Esophagus (tissue), 2 donors: ENCODE data around the gene NFIX. TPM values are rescaled to one million over a fixed set of nuclear protein-coding genes. Genes with fewer than 3 reads are reported as not detected.

Source experiments
- H3K27ac ChIP-seq, 2 donors: one replicate each; pipeline ENCODE4 v1.5.1; 2013; ENCODE audit warnings: low read depth in 2 of 2, mild to moderate bottlenecking in 2 of 2, inconsistent platforms in 1 of 2, low read length in 1 of 2, moderate library complexity in 1 of 2
- H3K27me3 ChIP-seq, 2 donors: one replicate each; pipeline ENCODE4 v1.6.1; 2013; ENCODE audit warnings: low read length in 2 of 2, control low read depth in 1 of 2, mild to moderate bottlenecking in 1 of 2; ENCODE audit not compliant: insufficient read depth in 2 of 2, control insufficient read depth in 1 of 2
- H3K36me3 ChIP-seq, 2 donors: one replicate each; pipeline ENCODE4 v1.6.1; 2013; ENCODE audit warnings: low read length in 1 of 2; ENCODE audit not compliant: control insufficient read depth in 2 of 2, insufficient read depth in 2 of 2
- H3K4me1 ChIP-seq, 2 donors: one replicate each; pipeline ENCODE4 v1.6.1; 2013; ENCODE audit warnings: low read length in 1 of 2; ENCODE audit not compliant: control insufficient read depth in 2 of 2, insufficient read depth in 2 of 2
- H3K4me3 ChIP-seq, 2 donors: one replicate each; pipeline ENCODE4 v1.5.1; 2013; ENCODE audit warnings: low read length in 2 of 2, mild to moderate bottlenecking in 2 of 2, low read depth in 1 of 2, moderate library complexity in 1 of 2
- H3K9me3 ChIP-seq, 2 donors: one replicate each; pipeline ENCODE4 v1.6.1; 2013; ENCODE audit warnings: mild to moderate bottlenecking in 2 of 2, low read depth in 1 of 2, low read length in 1 of 2, moderate library complexity in 1 of 2; ENCODE audit not compliant: control insufficient read depth in 2 of 2, insufficient read depth in 1 of 2
- WGBS, 2 donors: extraction: QIAGEN DNeasy Blood & Tissue Kit; methylation state at CpG; one replicate each; pipeline ENCODE4 v1.1.7; 2013; 5-methylcytosine and 5-hydroxymethylcytosine counted together
- polyA plus RNA-seq, 2 donors: library from polyadenylated mRNA; stranded (reverse); fragments of 200-250 nt; gene quantifications; one replicate each; pipeline ENCODE4 v1.2.3, GENCODE V29; 2013
- donor health status: healthy with polysubstance abuse.
- donor health status: Bipolar disorder and iron deficiency.

The NFIX gene
- polyA plus RNA-seq, 2 donors, result 26.9 to 38.5 TPM

DNA sequence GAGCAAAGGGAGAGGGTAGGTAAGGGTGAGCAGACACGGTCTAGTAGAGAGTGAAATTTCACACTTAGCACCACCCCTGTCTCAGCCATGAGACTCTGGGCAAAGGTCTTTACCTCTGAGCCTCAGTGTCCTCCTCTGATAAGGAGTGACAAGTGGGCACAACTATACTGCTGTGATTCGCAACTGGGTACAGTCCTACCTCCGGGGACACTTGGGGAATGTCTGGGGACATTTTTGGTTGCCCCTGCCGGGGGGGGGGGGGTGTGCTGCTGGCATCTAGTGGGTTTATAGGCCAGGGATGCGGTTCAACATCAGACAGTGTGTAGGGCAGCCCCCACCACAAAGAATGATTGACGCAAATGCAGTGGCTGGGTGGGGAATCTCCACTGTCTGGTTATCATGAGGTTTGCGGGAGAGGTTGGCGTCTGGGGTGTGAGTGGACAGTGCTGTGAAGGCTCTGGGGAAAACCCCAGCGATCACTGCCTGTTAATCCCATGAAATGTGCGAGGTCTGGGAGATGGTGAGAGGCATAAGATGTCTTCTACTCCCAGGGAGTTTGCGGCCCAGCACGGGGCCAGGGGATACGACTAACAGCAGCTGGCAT is 127.1 kb downstream of the NFIX start:
- Histone ChIP-seq H3K4me3 (no peak overlapping the region), H3K36me3 (peaks cover 3 to 9% of the 10 kb centered on the region in 2 donors), H3K27me3 (no peaks in the 10 kb centered on the region), H3K27ac (no peak overlapping the region), H3K9me3 (no peaks in the 10 kb centered on the region), H3K4me1 (peaks cover 8 to 11% of the 10 kb centered on the region in 2 donors)
- 75 to 78% methylated on average over 13 of the region's 13 CpGs for WGBS, 2 donors

DNA sequence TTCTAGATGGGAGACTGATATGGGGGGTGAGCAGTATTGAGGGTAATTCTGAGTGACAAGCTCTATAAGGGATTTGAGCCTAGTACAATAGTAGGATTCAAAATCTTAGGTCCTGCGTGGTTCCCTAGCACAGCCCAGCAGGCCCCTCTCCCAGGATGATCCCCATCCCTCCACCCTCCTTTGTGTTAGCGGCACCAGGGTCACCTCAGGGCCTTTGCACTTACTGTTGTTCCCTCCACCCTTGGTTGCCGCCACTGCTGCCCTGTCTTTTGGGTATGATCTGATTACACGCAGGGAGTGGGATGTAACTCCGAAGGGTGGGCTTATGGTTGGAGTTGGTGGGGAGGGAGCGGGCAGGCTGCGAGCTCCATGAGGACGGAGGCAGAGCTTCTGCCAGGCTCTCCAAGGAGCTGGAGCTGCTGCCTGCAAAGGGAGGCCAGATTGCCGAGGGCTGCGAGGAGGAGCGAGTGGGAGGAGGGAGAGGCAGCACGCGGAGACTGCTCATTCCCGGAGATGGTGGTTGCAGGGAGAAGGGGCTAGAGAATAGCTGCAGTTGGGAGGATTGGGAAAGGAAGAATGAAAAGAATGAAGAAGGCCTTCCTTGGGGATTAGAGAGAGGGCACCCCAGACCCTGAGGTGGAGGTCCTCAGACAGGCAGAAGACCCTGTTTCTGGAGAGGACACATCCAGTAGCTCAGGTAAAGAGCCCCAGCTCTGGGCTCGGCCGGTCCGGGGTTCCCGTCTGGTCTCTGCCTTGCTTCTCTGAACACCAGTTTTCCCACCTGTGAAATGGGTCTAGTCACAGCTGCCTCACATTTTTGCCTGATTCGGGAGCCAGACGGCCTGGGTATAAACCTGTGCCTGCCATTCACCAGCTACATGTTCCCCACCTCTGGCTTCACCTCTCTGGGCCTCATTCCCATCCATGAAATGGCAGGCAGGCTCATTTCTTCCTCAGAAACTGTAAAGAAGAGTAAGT is 128.0 kb downstream of the NFIX start:
- H3K9me3 ChIP-seq, result no peaks in the 10 kb centered on the region
- H3K36me3 ChIP-seq, result peaks cover 3 to 9% of the 10 kb centered on the region in 2 donors
- 91 to 93% methylated on average over 20 of the region's 20 CpGs for WGBS, 2 donors
- H3K4me3 ChIP-seq, result no peak overlapping the region
- H3K27me3 ChIP-seq, result no peaks in the 10 kb centered on the region
- H3K4me1 ChIP-seq, result peaks cover 8 to 11% of the 10 kb centered on the region in 2 donors
- no peak overlapping the region for H3K27ac ChIP-seq

DNA sequence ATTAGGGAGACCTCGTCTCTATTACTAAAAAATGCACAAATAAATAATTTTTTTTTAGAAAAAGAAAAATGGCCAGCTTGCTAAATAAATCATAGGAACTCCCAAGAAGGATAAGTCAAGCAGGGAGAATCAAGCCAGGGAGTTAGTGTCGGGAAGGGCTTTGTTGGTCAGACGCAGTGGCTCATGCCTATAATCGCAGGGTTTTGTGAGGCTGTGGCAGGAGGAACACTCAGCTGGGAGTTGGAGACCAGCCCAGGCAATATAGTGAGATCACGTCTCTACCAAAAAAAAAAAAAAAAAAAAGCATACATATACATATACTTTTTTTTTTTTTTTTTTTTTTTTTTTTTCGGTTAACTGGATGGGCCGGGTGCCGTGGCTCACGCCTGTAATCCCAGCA is 131.8 kb downstream of the NFIX start:
- 80 to 93% methylated on average over 8 to 9 of the region's 9 CpGs for WGBS, 2 donors
- no peaks in the 10 kb centered on the region for H3K9me3 ChIP-seq
- no peaks in the 10 kb centered on the region for H3K27me3 ChIP-seq
- H3K4me3 ChIP-seq, result no peak overlapping the region
- H3K4me1 ChIP-seq, result peaks cover 0 to 5% of the 10 kb centered on the region in 2 donors
- H3K27ac ChIP-seq, result no peak overlapping the region
- H3K36me3 ChIP-seq, result peaks cover 3 to 6% of the 10 kb centered on the region in 2 donors

DNA sequence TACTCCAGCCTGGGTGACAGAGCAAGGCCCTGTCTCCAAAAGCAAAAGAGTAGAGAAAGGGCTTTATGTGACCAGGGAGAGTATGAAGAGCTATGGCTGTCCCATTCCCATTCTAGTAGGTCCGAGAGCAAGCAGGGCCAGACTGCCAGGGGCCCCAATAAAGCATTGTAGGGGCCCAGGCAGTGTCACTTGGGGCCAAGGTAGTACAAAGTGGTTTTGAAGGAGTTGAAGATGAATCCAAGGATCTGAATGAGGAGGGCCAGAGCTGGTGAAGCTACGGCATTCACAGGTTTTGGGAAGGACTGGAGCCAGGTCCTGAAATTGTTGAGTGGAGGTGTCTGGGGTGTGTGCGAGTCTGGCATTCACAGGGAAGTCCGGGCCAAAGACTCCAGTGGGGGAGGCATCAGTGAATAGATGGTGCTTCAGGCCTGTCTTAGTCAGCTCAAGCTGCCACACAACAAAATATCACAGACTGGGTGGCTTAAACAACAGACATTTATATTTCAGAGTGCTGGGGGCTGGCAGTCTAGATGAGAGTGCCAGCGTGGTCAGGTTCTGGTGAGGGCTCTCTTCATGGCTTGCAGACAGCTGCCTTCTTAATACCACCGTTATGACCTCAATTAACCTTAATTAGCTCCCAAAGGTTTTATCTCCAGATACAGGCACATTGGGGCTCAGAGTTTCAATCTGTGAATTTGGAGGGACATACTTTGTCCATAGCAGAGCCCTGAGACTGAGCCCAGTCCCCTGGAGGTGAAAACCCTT is 132.7 kb downstream of the NFIX start:
- Histone ChIP-seq H3K4me3 (no peak overlapping the region), H3K27ac (no peak overlapping the region), H3K9me3 (no peaks in the 10 kb centered on the region), H3K4me1 (peaks cover 0 to 5% of the 10 kb centered on the region in 2 donors), H3K27me3 (no peaks in the 10 kb centered on the region), H3K36me3 (peaks cover 3 to 6% of the 10 kb centered on the region in 2 donors)
- WGBS, 2 donors, result 89% methylated on average over 6 of the region's 6 CpGs

DNA sequence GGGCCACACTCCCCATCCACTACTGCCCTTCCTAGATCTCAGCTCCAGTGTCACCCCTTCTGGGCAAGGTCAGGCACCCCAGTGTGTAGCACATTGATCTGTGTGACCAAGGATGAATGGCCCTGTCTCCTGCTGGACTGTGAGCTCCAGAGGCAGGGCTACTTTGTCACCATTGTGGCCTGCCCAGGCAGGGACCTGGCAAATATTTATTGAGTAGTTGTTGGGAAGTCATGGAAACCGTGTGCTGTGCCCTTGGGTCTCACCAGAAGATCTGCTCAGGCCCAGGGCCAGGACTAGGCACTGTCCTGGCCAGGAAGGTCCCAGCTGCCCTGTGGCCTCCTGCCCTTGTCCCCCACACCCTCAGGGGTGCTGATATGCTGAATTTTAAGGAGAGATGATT is 133.3 kb downstream of the NFIX start:
- H3K4me3 ChIP-seq, result no peak overlapping the region
- no peak overlapping the region for H3K27ac ChIP-seq
- 50 to 51% methylated on average over 1 of the region's 1 CpG for WGBS, 2 donors
- H3K4me1 ChIP-seq, result peaks cover 0 to 5% of the 10 kb centered on the region in 2 donors
- H3K27me3 ChIP-seq, result no peaks in the 10 kb centered on the region
- H3K36me3 ChIP-seq, result peaks cover 3 to 6% of the 10 kb centered on the region in 2 donors
- no peaks in the 10 kb centered on the region for H3K9me3 ChIP-seq

DNA sequence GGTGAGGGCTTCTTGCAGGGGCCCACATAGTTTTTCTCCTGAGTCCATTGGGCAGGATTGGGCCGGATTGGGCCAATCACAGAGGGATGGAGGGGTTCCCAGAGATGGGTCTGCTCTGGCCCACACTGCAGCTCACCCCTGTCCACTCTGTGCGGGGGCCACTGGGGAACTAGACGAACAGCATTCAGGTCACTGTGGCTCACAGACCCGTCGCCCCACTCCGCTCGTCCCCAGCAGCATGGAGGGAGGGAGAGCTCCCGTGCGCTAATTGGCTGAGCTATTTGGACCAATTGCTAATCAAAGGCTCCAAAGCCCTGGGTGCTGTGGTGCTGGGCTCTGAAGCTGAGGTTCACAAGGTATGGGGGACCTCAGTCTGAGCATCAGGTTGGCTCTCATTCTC is 134.1 kb downstream of the NFIX start:
- peaks cover 0 to 5% of the 10 kb centered on the region in 2 donors for H3K4me1 ChIP-seq
- peaks cover 3 to 6% of the 10 kb centered on the region in 2 donors for H3K36me3 ChIP-seq

DNA sequence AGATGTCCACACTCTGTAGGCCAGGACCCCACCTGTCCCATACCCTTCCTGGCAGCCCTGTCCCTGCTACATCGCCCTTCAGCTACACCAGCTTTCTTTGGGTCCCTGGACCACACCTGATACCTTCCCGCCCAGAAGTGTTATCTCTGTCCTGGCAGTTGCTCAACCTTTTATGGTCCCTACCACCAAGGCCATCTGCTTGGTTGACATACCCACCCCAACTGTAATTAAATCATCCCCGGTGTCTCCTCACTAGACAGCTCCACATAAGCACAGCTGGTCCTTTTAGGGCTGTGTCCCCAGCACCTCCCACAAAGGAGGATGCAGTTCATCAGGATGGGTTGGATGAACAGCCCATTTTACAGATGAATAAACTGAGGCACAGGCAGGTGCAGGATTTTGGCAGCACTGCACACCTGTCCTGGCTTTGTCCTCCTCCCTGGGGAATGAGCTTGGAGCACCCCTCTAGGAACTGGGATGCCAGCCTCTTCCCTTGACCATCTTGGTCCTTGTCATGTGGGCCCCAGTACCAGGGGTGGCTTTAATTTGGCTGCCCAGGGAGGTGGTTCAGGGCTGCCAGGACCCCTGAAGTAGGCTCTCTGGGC is 135.7 kb downstream of the NFIX start:
- Histone ChIP-seq H3K27ac (no peak overlapping the region), H3K27me3 (no peaks in the 10 kb centered on the region), H3K9me3 (no peaks in the 10 kb centered on the region), H3K4me1 (peaks cover 0 to 5% of the 10 kb centered on the region in 2 donors), H3K4me3 (no peak overlapping the region), H3K36me3 (peaks cover 8 to 18% of the 10 kb centered on the region in 2 donors)
- 83 to 96% methylated on average over 3 of the region's 3 CpGs for WGBS, 2 donors

More for the DNA sequence above, 134.1 kb downstream of the NFIX start:
- Histone ChIP-seq H3K9me3 (no peaks in the 10 kb centered on the region), H3K27ac (no peak overlapping the region), H3K27me3 (no peaks in the 10 kb centered on the region), H3K4me3 (no peak overlapping the region)
- WGBS, 2 donors, result 94% methylated on average over 9 of the region's 9 CpGs

DNA sequence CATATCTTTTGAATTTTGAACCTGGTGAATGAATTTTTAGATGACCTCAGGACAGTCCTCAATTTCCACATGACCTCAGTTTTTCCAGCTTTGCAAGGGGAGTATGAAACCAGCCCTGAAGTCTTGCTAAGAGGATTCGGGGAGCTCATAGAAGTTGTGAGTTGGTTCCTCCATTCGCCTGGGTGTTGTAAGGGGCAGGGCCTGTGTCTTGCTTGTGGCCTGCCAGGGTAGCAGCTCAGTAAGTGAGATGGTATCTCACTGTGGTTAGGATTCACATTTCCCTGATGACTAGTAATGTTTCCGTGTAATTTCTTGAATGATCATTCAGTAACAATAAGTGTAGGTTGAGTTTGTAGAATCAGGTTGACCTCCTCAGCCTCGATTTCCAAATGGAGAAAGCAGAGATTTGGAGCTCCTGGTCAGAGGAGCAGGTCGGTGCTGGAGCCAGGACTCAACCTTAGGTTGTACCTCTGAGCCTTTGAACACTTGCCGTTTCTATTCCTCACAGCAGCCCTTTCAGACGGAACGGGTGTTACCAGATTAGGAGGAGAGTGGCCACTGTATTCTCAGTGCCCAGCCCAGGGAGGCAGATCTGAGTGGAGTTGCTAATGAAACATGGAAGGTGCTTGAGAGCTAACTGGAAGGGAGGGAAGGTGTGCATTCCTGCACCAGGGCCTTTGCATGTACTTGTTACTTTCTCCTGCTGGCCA is 137.4 kb downstream of the NFIX start:
- Histone ChIP-seq H3K9me3 (no peaks in the 10 kb centered on the region), H3K4me1 (peaks cover 0 to 2% of the 10 kb centered on the region in 2 donors), H3K4me3 (no peak overlapping the region), H3K36me3 (peaks cover 7 to 28% of the 10 kb centered on the region in 2 donors), H3K27me3 (no peaks in the 10 kb centered on the region), H3K27ac (no peak overlapping the region)
- WGBS, 2 donors, result 77% methylated on average over 8 of the region's 8 CpGs
